ENCODE measurements around the gene MTHFD1L. TPM values are rescaled to one million over a fixed set of nuclear protein-coding genes. Genes with fewer than 3 reads are reported as not detected.

The MTHFD1L gene
- total RNA-seq, 1 donor from 2014 or later: 32.5 TPM

DNA sequence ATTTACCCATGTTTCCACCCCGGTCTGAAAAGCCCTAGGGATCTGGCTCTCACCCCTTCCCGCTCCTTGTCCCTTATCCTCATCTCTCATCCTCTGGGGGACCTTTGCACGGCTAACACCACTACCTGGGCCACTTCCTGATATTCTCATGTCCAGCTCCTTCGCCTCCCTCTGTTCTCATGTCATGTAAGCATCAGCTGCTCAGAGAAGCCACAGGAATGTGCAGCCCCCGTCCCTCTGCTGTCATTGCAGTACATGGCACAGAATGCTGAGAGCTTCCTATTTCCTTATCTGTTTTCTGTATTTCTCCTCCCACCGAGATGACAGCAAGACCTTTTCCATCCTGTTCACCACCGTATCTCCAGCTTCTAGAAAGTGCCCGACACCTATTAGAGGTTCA lies 102.4 kb downstream of the MTHFD1L start:
- Histone ChIP-seq H3K27ac (no peak overlapping the region), H3K4me2 (no peak overlapping the region), H3K36me3 (no peaks in the 10 kb centered on the region), H4K20me1 (ENCODE audit: low read depth) (no peaks in the 10 kb centered on the region), H3K4me3 (no peak overlapping the region), H3K4me1 (no peaks in the 10 kb centered on the region), H3K27me3 (no peaks in the 10 kb centered on the region), H3K9ac (no peak overlapping the region), H3K79me2 (ENCODE audit: low read depth) (no peaks in the 10 kb centered on the region), H3F3A (ENCODE audit: low read depth) (no peaks in the 10 kb centered on the region), H3K9me3 (ENCODE audit: low read depth) (no peaks in the 10 kb centered on the region), H2AFZ (replicated peaks) (no peak overlapping the region)
- H3K4me3 Mint-ChIP-seq: no peak overlapping the region
- no peak overlapping the region for H3K27ac Mint-ChIP-seq
- H3K36me3 Mint-ChIP-seq: peaks cover 18% of the 10 kb centered on the region
- DNase-seq (ENCODE audit: low spot score): no peak
- peaks cover 2% of the 10 kb centered on the region for H3K27me3 Mint-ChIP-seq (ENCODE audit: insufficient read depth, low read depth)
- no peaks in the 10 kb centered on the region for H3K4me1 Mint-ChIP-seq
- no peak for TF ChIP-seq EZH2phosphoT487 (IDR thresholded peaks at IDR 0.05)
- no peak for TF ChIP-seq EZH2 (IDR thresholded peaks at IDR 0.05)
- TF ChIP-seq, protein P1, sequence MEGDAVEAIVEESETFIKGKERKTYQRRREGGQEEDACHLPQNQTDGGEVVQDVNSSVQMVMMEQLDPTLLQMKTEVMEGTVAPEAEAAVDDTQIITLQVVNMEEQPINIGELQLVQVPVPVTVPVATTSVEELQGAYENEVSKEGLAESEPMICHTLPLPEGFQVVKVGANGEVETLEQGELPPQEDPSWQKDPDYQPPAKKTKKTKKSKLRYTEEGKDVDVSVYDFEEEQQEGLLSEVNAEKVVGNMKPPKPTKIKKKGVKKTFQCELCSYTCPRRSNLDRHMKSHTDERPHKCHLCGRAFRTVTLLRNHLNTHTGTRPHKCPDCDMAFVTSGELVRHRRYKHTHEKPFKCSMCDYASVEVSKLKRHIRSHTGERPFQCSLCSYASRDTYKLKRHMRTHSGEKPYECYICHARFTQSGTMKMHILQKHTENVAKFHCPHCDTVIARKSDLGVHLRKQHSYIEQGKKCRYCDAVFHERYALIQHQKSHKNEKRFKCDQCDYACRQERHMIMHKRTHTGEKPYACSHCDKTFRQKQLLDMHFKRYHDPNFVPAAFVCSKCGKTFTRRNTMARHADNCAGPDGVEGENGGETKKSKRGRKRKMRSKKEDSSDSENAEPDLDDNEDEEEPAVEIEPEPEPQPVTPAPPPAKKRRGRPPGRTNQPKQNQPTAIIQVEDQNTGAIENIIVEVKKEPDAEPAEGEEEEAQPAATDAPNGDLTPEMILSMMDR (IDR thresholded peaks at IDR 0.05): no peak
- H3K9me3 Mint-ChIP-seq: no peaks in the 10 kb centered on the region

DNA sequence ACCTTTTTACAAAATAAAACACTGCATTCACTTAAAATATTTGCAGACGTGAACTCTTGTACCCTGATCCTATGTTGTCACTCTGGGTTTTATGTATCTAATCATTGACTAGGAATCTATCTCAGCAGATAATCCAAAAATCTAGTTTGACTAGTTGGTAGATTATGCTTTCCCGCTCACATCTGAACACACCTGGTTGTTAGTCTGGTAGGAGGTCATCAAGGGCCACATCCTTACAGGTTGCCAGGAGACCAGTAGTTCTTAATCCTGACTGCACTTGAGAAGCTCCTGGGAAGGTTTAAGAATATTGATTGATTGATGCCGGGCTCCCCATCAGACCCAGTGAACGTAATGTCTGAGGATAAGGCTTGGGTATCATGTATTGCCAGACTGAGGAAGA lies 104.4 kb downstream of the MTHFD1L start:
- Histone ChIP-seq H3K9me3 (ENCODE audit: low read depth) (no peaks in the 10 kb centered on the region), H3K27ac (no peak overlapping the region), H3K36me3 (no peaks in the 10 kb centered on the region), H3K4me2 (no peak overlapping the region), H3K9ac (no peak overlapping the region), H3K4me3 (no peak overlapping the region), H2AFZ (replicated peaks) (no peak overlapping the region), H3K4me1 (no peaks in the 10 kb centered on the region), H3K27me3 (no peaks in the 10 kb centered on the region), H4K20me1 (ENCODE audit: low read depth) (no peaks in the 10 kb centered on the region), H3F3A (ENCODE audit: low read depth) (no peaks in the 10 kb centered on the region), H3K79me2 (ENCODE audit: low read depth) (no peaks in the 10 kb centered on the region)
- no peak for DNase-seq (ENCODE audit: low spot score)
- Mint-ChIP-seq H3K9me3 (no peaks in the 10 kb centered on the region), H3K27ac (no peak overlapping the region), H3K4me3 (no peak overlapping the region), H3K36me3 (peaks cover 20% of the 10 kb centered on the region), H3K4me1 (no peaks in the 10 kb centered on the region), H3K27me3 (ENCODE audit: insufficient read depth, low read depth) (peaks cover 2% of the 10 kb centered on the region)
- no peak for TF ChIP-seq EZH2phosphoT487 (IDR thresholded peaks at IDR 0.05)
- TF ChIP-seq EZH2 (IDR thresholded peaks at IDR 0.05): no peak
- TF ChIP-seq, protein P1 (IDR thresholded peaks at IDR 0.05): no peak

DNA sequence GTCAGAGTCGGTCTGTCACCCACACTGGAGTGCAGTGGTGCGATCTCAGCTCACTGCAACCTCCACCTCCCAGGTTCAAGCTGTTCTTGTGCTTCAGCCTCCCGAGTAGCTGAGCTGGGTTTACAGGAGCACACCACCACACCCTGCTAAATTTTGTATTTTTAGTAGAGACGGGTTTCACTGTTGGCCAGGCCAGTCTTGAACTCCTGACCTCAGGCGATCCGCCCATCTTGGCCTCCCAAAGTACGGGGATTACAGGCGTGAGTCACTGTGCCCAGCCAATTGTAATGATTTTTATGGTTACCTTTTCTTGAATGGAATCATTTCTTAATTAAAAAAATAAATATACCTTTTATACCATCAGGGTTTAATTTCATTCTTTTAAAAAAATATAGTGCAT lies 105.7 kb downstream of the MTHFD1L start:
- Histone ChIP-seq H3K27me3 (no peaks in the 10 kb centered on the region), H3K4me3 (no peak overlapping the region), H4K20me1 (ENCODE audit: low read depth) (no peaks in the 10 kb centered on the region), H3K4me1 (no peaks in the 10 kb centered on the region), H3K9me3 (ENCODE audit: low read depth) (no peaks in the 10 kb centered on the region), H2AFZ (replicated peaks) (no peak overlapping the region), H3F3A (ENCODE audit: low read depth) (no peaks in the 10 kb centered on the region), H3K9ac (no peak overlapping the region), H3K27ac (no peak overlapping the region), H3K4me2 (no peak overlapping the region), H3K36me3 (no peaks in the 10 kb centered on the region), H3K79me2 (ENCODE audit: low read depth) (no peaks in the 10 kb centered on the region)
- TF ChIP-seq, protein P1 (IDR thresholded peaks at IDR 0.05): no peak
- TF ChIP-seq EZH2 (IDR thresholded peaks at IDR 0.05) (no peak), EZH2phosphoT487 (IDR thresholded peaks at IDR 0.05) (no peak)
- Mint-ChIP-seq H3K27ac (no peak overlapping the region), H3K4me1 (no peaks in the 10 kb centered on the region), H3K9me3 (no peaks in the 10 kb centered on the region), H3K4me3 (no peak overlapping the region), H3K36me3 (peaks cover 22% of the 10 kb centered on the region), H3K27me3 (ENCODE audit: insufficient read depth, low read depth) (peaks cover 2% of the 10 kb centered on the region)
- DNase-seq (ENCODE audit: low spot score): no peak
